ENCODE data around the gene NSMF.

DNA sequence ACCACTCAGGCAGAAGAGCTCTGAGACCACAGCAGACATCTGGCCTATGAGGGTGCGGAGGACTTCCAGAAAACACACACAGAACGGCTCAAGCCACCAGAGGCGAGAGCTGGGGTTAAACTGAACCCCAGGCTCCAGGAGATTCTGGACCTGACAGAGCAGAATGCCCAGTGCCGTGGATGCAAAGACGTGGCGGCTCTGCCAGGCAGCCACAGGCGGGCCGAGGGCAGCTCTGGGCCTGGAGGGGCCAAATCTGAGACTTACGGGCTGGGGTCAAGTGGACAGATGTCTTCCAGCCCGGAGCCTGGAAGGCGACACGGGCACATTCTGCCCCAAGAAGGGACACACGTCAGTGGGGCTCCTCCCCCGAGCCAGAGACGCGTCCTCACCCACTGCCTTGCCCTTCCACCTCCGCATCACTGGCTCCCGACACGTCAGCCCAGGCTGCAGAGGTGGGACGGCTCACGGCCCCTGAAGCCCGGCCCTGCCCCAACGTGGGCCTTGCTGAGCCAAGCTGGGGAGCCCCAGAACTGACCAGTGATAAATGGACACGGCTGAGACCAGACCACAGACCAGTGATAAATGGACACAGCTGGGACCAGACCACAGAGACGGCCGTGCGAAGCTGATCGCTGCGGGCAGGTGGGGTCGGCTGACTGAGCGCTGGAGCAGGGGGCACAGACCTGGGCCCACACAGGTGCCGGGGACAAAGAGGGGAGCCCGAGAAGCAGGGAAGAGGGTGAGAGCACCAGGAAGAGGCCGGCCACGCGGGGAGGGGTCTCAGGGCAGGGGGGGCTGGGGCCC, 40.9 kb upstream of the NSMF start:
- TF ChIP-seq, protein P1, sequence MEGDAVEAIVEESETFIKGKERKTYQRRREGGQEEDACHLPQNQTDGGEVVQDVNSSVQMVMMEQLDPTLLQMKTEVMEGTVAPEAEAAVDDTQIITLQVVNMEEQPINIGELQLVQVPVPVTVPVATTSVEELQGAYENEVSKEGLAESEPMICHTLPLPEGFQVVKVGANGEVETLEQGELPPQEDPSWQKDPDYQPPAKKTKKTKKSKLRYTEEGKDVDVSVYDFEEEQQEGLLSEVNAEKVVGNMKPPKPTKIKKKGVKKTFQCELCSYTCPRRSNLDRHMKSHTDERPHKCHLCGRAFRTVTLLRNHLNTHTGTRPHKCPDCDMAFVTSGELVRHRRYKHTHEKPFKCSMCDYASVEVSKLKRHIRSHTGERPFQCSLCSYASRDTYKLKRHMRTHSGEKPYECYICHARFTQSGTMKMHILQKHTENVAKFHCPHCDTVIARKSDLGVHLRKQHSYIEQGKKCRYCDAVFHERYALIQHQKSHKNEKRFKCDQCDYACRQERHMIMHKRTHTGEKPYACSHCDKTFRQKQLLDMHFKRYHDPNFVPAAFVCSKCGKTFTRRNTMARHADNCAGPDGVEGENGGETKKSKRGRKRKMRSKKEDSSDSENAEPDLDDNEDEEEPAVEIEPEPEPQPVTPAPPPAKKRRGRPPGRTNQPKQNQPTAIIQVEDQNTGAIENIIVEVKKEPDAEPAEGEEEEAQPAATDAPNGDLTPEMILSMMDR (optimal IDR thresholded peaks at IDR 0.05 in 1 of 3, IDR thresholded peaks at IDR 0.05 in 1 of 3, conservative IDR thresholded peaks at IDR 0.05 in 1 of 3; ENCODE audit: extremely low read depth in 1 of 3, insufficient read depth in 2 of 3, low read length in 3 of 3) = no peak
- no peak for TF ChIP-seq EZH2 (IDR thresholded peaks at IDR 0.05; ENCODE audit: low read length)

All from keratinocyte (primary cell).